Pancreas (tissue), 10 donors: ENCODE data around the gene SPX. TPM values are rescaled to one million over a fixed set of nuclear protein-coding genes. Genes with fewer than 3 reads are reported as not detected.

ENCODE experiments used
- ATAC-seq, 4 donors: fragments of 200-7000 bp; cut with Tn5 transposase; one replicate each; pipeline versions ENCODE4 v1.8.0 to v1.9.1; 2020; ENCODE audit warnings: mild to moderate bottlenecking in 4 of 4, moderate library complexity in 4 of 4
- DNase-seq, 6 donors: peaks; one replicate each; pipeline ENCODE4 v3.0.0-alpha.2; 2020
- FAIRE-seq: peaks from 2 replicates; lab custom pipeline; 2012; peaks lifted over from hg19 to GRCh38; lab: Jason Lieb, UNC
- H3K27ac ChIP-seq, 4 donors: fragments of 200-600 bp; sonication (generic); 1 replicate in 3 of 4; 2 replicates in 1 of 4; pipeline versions ENCODE4 v1.5.0 to v1.8.0; 2020
- H3K27me3 ChIP-seq, 4 donors: fragments of 200-600 bp; one replicate each; pipeline ENCODE4 v1.8.0; 2021
- H3K36me3 ChIP-seq, 3 donors: fragments of 200-600 bp; sonication (generic) in 1 of 3; one replicate each; pipeline versions ENCODE4 v1.5.0 to v1.8.0; 2020 to 2021
- H3K4me1 ChIP-seq, 3 donors: fragments of 200-600 bp; one replicate each; pipeline ENCODE4 v1.8.0; 2021
- H3K4me3 ChIP-seq, 4 donors: fragments of 200-600 bp; sonication (generic) in 2 of 4; one replicate each; pipeline versions ENCODE4 v1.5.0 to v1.8.0; 2020 to 2021
- H3K9me3 ChIP-seq, 4 donors: fragments of 200-600 bp; one replicate each; pipeline ENCODE4 v1.8.0; 2021
- CTCF ChIP-seq, 4 donors: fragments of 200-600 bp; sonication (generic) in 3 of 4; IDR thresholded peaks; one replicate each; pipeline versions ENCODE4 v1.5.0 to v1.8.0; 2021; ENCODE audit warnings: antibody characterized with exemption in 4 of 4
- WGBS, 2 donors: extraction: QIAGEN DNeasy Blood & Tissue Kit; methylation state at CpG; one replicate each; pipeline ENCODE4 v1.1.7; 2013; 5-methylcytosine and 5-hydroxymethylcytosine counted together
- intact Hi-C, 3 donors: fragments of 100-400 bp; cut with DNase I; formaldehyde crosslinking; loops; one replicate each; pipeline versions ENCODE4 v1.11.1 to v1.14.2; 2022
- polyA plus RNA-seq, 2 donors: library from polyadenylated mRNA; stranded (reverse); fragments of 200-250 nt; gene quantifications; one replicate each; pipeline ENCODE4 v1.2.3, GENCODE V29; 2013
- total RNA-seq, 6 donors: library from RNA; stranded (reverse); fragmentation: NEBNext Ultra II Directional in 4 of 6; extraction: Animal tissue kit (Norgen Biotek cat#: 25700) in 4 of 6; gene quantifications; one replicate each; pipeline versions ENCODE4 v1.2.1 to v1.2.4, GENCODE V29; 2021 to 2023
- donor health status: healthy with polysubstance abuse.
- donor health status: DM: no; HTN: no; CAD: no; lungs with moderate emphysema.
- donor health status: DM: no; HTN: no; CAD: no.
- donor health status: control.
- donor health status: control.
- donor health status: Bipolar disorder and iron deficiency.
- donor health status: DM: yes; HTN: yes; CAD: no.
- donor health status: DM: no; HTN: no; CAD: no.
- donor health status: DM: no; HTN: no; CAD: no.
- donor health status: DM: yes; HTN: yes; CAD: no.

SPX gene
- total RNA-seq, result 10 to 100 TPM; 11.7 to 31.0 (median 28.3) TPM
- polyA plus RNA-seq, result 10 to 100 TPM; 12.1 to 13.4 TPM

- Histone ChIP-seq H3K27ac (peak within 1 kb of the TSS; percentile 64 to 93 (median 86)), H3K9me3 (no peaks in the 10 kb centered on the region), H3K36me3 (no peaks in the 10 kb centered on the region), H3K27me3 (no peaks in the 10 kb centered on the region), H3K4me1 (peaks cover 0 to 19% (median 15%) of the 10 kb centered on the region in 3 donors), H3K4me3 (peak within 1 kb of the TSS; percentile 51 to 82 (median 62))
- intact Hi-C loops, result no loop called here
- WGBS, 2 donors, result 70 to 79% methylated on average over 1 of the region's 1 CpG
- FAIRE-seq (no peak), DNase-seq (peak in 1 of 6 donors; percentile 19), ATAC-seq (peak in 3 of 4 donors; percentile 13 to 31 (median 29))
- TF ChIP-seq CTCF (IDR thresholded peaks at IDR 0.05), result no peak
Observed at GRCh38 chr12:21526053-21526452, at the start of gene SPX. TSS of gene SPX (plus strand) at chr12:21526296. CDS start at chr12:21526473, 177 bp downstream.

- no peak overlapping the region for H3K27ac ChIP-seq
- H3K36me3 ChIP-seq, result peaks cover 0 to 9% (median 0%) of the 10 kb centered on the region in 3 donors
- intact Hi-C loops, result no loop called here
- no peak for ATAC-seq
- H3K27me3 ChIP-seq, result no peaks in the 10 kb centered on the region
- TF ChIP-seq CTCF (IDR thresholded peaks at IDR 0.05), result no peak
- no peak overlapping the region for H3K4me3 ChIP-seq
- no peak for DNase-seq
- 79 to 96% methylated on average over 3 of the region's 3 CpGs for WGBS, 2 donors
- H3K4me1 ChIP-seq, result peaks cover 9 to 14% (median 10%) of the 10 kb centered on the region in 3 donors
- FAIRE-seq, result no peak
- H3K9me3 ChIP-seq, result no peaks in the 10 kb centered on the region
Observed at GRCh38 chr12:21476949-21477348, 49.1 kb upstream of the SPX start.

GRCh38 chr12:21478756-21479455 lies 47.2 kb upstream of the SPX start:
- intact Hi-C loops, result no loop called here
- Histone ChIP-seq H3K9me3 (no peaks in the 10 kb centered on the region), H3K36me3 (peaks cover 0 to 4% (median 0%) of the 10 kb centered on the region in 3 donors), H3K4me1 (peaks cover 9 to 14% (median 10%) of the 10 kb centered on the region in 3 donors), H3K27ac (no peak overlapping the region), H3K27me3 (no peaks in the 10 kb centered on the region), H3K4me3 (no peak overlapping the region)
- no peak for DNase-seq
- FAIRE-seq, result no peak
- no peak for TF ChIP-seq CTCF (IDR thresholded peaks at IDR 0.05)
- ATAC-seq, result no peak
- 88% methylated on average over 10 of the region's 10 CpGs for WGBS, 2 donors

- no peak overlapping the region for H3K4me3 ChIP-seq
- no peaks in the 10 kb centered on the region for H3K9me3 ChIP-seq
- H3K36me3 ChIP-seq, result peaks cover 0 to 4% (median 0%) of the 10 kb centered on the region in 3 donors
- intact Hi-C loops, result no loop called here
- no peaks in the 10 kb centered on the region for H3K4me1 ChIP-seq
- ATAC-seq (no peak), FAIRE-seq (no peak), DNase-seq (no peak)
- TF ChIP-seq CTCF (IDR thresholded peaks at IDR 0.05), result no peak
- H3K27ac ChIP-seq, result no peak overlapping the region
- no peaks in the 10 kb centered on the region for H3K27me3 ChIP-seq
- 50 to 64% methylated on average over 3 of the region's 3 CpGs for WGBS, 2 donors
Observed at GRCh38 chr12:21483531-21483930, 42.6 kb upstream of the SPX start.

- Histone ChIP-seq H3K27ac (no peak overlapping the region), H3K36me3 (peaks cover 0 to 4% (median 0%) of the 10 kb centered on the region in 3 donors), H3K4me3 (no peak overlapping the region), H3K9me3 (no peaks in the 10 kb centered on the region), H3K4me1 (no peaks in the 10 kb centered on the region), H3K27me3 (no peaks in the 10 kb centered on the region)
- FAIRE-seq (peak; percentile 9), DNase-seq (no peak), ATAC-seq (no peak)
- intact Hi-C loops, result no loop called here
- TF ChIP-seq CTCF (IDR thresholded peaks at IDR 0.05), result no peak
Observed at GRCh38 chr12:21485998-21486397, 40.1 kb upstream of the SPX start.
